Breast epithelium (tissue), 3 donors: ENCODE measurements around the gene MACROD2.

Experiments
- CTCF ChIP-seq, 3 donors: fragments of 450-650 bp; IDR thresholded peaks; one replicate each; pipeline ENCODE4 v1.5.1; 2016 to 2017; ENCODE audit warnings: antibody characterized with exemption in 3 of 3, mild to moderate bottlenecking in 3 of 3, moderate library complexity in 3 of 3
- POLR2A ChIP-seq: fragments of 450-650 bp; IDR thresholded peaks from one replicate; pipeline ENCODE4 v1.6.1; 2016; ENCODE audit warnings: antibody characterized with exemption, mild to moderate bottlenecking, moderate library complexity
- POLR2AphosphoS5 ChIP-seq, 3 donors: sonication (generic); formaldehyde crosslinking; IDR thresholded peaks; one replicate each; pipeline ENCODE4 v1.6.1; 2017; ENCODE audit warnings: antibody characterized with exemption in 3 of 3

- TF ChIP-seq CTCF (IDR thresholded peaks at IDR 0.05): no peak
- no peak for TF ChIP-seq POLR2A
- TF ChIP-seq POLR2AphosphoS5 (IDR thresholded peaks at IDR 0.05): no peak
These were observed 924.3 kb downstream of the MACROD2 start for GRCh38 chr20:14919501-14920081.
